RWPE1 (cell line): ENCODE measurements around the gene GFI1.

Source experiments
- CTCF ChIA-PET: fragments of 350-600 bp; sonication (Branson Sonifier 250); formaldehyde crosslinking; extraction: SDS; loops from one replicate; lab custom pipeline; 2021; lab: Yijun Ruan, JAX
- POLR2A ChIA-PET: fragments of 400-600 bp; formaldehyde crosslinking; extraction: SDS; loops from one replicate; lab custom pipeline; 2020; ENCODE audit warnings: antibody characterized with exemption; ENCODE audit not compliant: low non-redundant PET; lab: Yijun Ruan, JAX
- DNase-seq: peaks from one replicate; pipeline ENCODE4 v3.0.0; 2012; ENCODE audit warnings: low spot score
- H3K27ac ChIP-seq: fragments of 450-650 bp; 2 replicates; pipeline ENCODE4 v1.5.1; 2017
- TF ChIP-seq, protein P1 (sequence below): fragments of 450-650 bp; conservative IDR thresholded peaks from 2 replicates; pipeline ENCODE4 v1.5.1; 2017; ENCODE audit warnings: low read depth, mild to moderate bottlenecking

Gene GFI1

DNA sequence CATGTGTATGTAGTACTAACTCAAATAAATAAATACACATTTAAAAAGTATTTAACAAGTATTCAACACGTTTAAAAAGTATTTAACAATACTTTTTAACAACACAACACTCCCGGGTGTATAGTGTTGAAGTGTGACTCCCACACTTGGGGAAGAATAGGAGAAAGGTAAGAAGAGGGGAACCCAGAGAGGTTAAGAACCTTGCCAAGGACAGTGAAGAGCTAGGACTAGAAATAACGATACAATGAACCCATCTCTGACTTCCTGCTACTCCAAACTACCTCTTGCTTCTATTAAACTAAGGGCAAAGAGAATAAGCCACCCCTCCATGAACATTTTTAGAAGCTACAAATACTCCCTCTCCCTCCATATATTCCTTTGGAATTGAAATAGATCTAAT is 1.7 kb upstream of the GFI1 start:
- POLR2A ChIA-PET = no interaction called here
- TF ChIP-seq, protein P1, sequence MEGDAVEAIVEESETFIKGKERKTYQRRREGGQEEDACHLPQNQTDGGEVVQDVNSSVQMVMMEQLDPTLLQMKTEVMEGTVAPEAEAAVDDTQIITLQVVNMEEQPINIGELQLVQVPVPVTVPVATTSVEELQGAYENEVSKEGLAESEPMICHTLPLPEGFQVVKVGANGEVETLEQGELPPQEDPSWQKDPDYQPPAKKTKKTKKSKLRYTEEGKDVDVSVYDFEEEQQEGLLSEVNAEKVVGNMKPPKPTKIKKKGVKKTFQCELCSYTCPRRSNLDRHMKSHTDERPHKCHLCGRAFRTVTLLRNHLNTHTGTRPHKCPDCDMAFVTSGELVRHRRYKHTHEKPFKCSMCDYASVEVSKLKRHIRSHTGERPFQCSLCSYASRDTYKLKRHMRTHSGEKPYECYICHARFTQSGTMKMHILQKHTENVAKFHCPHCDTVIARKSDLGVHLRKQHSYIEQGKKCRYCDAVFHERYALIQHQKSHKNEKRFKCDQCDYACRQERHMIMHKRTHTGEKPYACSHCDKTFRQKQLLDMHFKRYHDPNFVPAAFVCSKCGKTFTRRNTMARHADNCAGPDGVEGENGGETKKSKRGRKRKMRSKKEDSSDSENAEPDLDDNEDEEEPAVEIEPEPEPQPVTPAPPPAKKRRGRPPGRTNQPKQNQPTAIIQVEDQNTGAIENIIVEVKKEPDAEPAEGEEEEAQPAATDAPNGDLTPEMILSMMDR = no peak
- CTCF ChIA-PET = no interaction called here
- H3K27ac ChIP-seq = no peak overlapping the region
- DNase-seq = no peak

DNA sequence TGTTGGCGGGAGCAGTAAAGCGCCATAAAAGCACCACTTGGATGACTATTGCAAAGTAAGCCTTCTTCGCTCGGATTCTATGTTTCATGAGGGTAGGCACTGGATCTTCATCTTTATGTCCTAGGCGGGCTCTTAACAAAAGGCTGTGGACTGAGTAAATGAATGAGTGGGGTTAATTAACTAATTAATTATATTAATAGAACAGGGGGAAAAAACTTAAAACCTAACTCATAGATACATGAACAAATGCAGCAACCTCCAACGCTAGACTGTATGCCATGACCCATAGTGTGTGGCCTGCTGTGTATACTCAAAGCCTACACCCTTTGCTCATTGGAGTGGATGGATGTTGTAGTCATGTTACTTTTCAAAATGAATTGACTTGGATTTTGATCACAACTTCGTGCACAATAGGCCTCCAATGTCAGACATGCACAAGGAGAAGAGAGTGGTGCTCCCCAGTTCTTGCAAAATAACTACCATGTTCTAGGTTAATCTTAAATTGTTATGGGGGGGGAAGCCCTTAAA is 417 bp upstream of the GFI1 start:
- DNase-seq = no peak
- ChIA-PET CTCF (interaction anchor here (0.6 kb wide), 2 partner anchors 108 to 180 kb away, joined by 4 to 5 read pairs; no protein-coding TSS in a partner anchor), POLR2A (no interaction called here)
- TF ChIP-seq, protein P1 = no peak
- H3K27ac ChIP-seq = no peak overlapping the region

DNA sequence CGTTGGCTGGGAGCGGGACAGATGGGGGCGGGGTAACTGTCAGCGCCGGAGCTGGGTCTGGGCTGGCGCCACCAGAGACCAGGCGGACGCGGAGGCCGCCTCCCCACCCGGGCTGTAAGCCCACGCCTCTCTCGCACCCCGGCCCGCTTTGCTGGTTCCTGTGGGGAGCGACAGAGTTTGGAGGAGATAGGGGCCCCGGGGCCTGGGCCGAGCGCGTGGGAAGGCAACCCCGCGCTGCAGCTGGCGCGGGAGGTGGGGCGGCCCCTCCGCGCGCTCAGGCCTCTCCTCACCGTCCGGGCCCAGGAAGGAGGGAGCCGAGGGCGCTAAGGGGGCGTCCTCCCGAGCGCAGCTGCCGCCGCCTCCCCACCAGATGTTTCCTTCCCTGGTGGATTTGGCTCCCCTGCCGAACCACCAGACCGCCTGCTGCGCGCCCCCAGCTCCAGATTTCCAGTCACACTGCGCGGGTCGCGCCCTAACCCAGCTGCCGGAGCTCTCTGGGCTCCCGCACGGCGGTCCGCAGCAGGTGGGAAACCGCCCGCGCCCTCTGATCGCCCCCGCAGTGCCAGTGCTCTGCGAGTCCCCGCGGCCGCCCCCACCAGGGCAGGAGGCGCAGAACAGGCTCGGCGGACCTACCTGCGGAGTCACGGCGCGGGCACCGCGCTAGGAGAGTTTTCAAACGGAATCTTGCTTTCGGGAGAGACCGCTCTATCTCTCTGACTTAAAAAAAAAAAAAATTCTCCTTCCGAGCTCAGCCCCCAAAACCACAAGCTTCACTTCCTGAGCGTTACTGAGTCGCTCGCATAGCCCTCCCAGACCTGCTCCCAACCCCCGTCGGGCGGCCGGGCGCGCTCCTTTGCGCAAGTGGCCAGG is 1.1 kb downstream of the GFI1 start:
- ChIA-PET CTCF (interaction anchor here (0.5 to 1.0 kb wide), 11 partner anchors 20 to 985 kb away, joined by 3 to 6 read pairs (median 3); partner anchors contain the start of gene CDC7), POLR2A (no interaction called here)
- TF ChIP-seq, protein P1 = peak; percentile 24; the same call in 1 of the 2 replicates
- no peak overlapping the region for H3K27ac ChIP-seq
- no peak for DNase-seq

DNA sequence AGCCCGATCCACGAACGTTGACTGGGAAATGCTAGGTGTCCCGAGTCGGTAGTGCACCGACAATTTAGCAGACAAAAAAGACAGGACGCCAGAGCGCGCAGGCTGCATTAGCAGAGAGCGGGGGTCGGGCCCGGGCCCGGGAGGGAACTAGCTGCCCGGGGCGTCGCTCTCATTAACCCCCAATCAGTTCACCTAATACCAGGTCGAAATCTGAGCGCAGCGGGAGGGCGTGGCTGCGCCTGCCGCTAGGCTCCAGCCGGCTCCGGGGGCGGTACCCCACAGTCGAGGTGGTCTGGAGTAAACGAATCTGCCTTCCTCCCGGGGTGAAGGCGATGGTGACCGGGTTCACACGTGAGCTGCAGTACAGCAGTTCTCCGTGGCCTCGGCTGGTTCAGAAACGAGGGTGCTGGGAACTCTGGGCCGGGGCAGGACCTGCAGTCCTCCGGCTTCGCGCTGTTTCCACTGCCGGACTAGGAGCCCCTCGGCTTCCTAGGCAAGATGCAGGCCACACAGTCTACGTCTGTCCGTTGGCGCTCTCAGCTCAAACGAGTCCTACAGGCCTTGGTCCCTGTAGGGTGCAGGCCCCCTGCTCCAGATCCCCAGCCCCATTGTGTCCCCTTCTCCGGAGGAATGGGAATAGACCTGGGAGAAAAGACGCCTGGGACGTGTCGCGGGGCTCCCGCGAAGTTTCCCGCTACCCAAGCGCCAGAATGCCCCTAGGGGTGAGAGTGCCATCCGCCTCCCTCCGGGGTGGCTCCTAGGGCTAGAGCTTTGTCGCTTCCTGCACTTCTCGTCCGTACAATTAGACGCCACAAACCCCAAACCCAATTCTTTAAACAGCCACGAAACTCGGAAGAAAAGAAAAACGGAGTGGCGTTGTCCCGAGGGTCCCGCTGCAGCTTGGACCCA is 2.0 kb downstream of the GFI1 start:
- no peak for DNase-seq
- no peak overlapping the region for H3K27ac ChIP-seq
- ChIA-PET CTCF (interaction anchor here (0.6 to 1.0 kb wide), 5 partner anchors 21 to 531 kb away, joined by 3 read pairs; no protein-coding TSS in a partner anchor), POLR2A (no interaction called here)
- TF ChIP-seq, protein P1 = no peak

DNA sequence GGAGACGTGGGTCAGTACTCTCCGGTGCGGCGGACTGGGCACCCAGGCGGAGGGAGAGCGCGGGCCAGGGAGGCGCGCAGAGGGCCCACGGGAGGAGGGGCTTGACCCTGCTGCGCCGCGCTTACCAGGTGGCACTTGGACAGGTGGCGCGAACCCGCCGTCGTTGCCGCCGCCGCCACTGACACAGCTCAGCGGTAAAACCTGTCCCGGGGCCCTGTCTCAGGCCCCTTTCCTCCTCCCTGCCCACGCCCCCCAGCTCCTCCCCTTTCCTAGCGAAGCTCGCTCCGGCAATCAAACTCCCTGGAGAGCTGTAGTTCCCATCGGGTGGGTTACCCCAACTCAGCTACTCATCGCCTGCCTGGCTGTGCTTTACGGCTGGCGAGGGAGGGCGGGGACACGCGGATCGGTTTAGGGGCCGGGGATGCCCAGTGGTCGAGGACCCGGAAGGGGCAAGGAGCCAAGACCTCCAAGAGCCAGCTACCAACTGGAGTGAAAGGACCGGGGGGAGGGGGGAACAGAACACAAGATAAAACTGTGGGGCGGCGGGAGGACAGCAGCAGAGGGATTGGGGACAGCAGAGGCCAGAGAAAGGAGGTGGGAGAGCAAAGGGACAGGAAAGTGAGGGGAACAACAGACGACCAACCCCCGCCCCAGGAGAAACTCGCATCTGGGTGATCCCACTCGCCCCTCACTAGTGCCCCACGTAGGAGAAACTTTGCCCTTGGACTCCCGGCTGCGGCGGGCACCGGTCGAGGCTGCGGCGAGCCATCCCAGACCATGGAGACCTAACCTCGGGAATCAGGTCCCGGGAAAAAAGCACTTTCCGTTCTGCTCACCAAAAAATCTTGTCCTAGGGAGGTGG is 2.9 kb downstream of the GFI1 start:
- H3K27ac ChIP-seq = no peak overlapping the region
- ChIA-PET CTCF (interaction anchor here (0.6 kb wide), 1 partner anchor 93 kb away, joined by 3 read pairs; no protein-coding TSS in a partner anchor), POLR2A (no interaction called here)
- TF ChIP-seq, protein P1 = no peak
- no peak for DNase-seq
